Mesenchymal stem cell (in vitro differentiated cells and primary cell): ENCODE results near the gene KIRREL2.
"Not testable (repeated sequence)": the region's sequence is repeated elsewhere in the genome, so short reads cannot be mapped to it uniquely, and the experiment has no call there.

ENCODE experiments used
- DNase-seq: peaks from one replicate; pipeline ENCODE4 v3.0.0-alpha.2; 2013
- H2AFZ ChIP-seq: one replicate; pipeline ENCODE4 v1.6.1; 2013; ENCODE audit warnings: low read depth, mild to moderate bottlenecking, control low read depth, inconsistent platforms, low read length, moderate library complexity
- H2AK5ac ChIP-seq: 2 replicates; pipeline ENCODE4 v1.6.1; 2013; ENCODE audit warnings: low read length, moderate library complexity, mild to moderate bottlenecking, inconsistent platforms; ENCODE audit not compliant: severe bottlenecking
- H2BK120ac ChIP-seq: one replicate; pipeline ENCODE4 v1.6.1; 2013; ENCODE audit warnings: low read depth, mild to moderate bottlenecking, inconsistent platforms, low read length, moderate library complexity
- H2BK12ac ChIP-seq, 2 experiments: one replicate each; pipeline ENCODE4 v1.6.1; 2013; ENCODE audit warnings: inconsistent platforms in 2 of 2, low read length in 2 of 2, mild to moderate bottlenecking in 2 of 2, moderate library complexity in 2 of 2, control low read depth in 1 of 2
- H2BK15ac ChIP-seq: one replicate; pipeline ENCODE4 v1.6.1; 2013; ENCODE audit warnings: mild to moderate bottlenecking, low read depth, inconsistent platforms; ENCODE audit not compliant: poor library complexity, severe bottlenecking
- H2BK5ac ChIP-seq: 2 replicates; pipeline ENCODE4 v1.6.1; 2013; ENCODE audit warnings: low read depth, mild to moderate bottlenecking, low read length, control low read depth, inconsistent platforms; ENCODE audit not compliant: poor library complexity, severe bottlenecking
- H3K14ac ChIP-seq, 2 experiments: one replicate each; pipeline ENCODE4 v1.6.1; 2013; ENCODE audit warnings: inconsistent platforms in 2 of 2, low read length in 2 of 2, control low read depth in 1 of 2, mild to moderate bottlenecking in 1 of 2, moderate library complexity in 1 of 2
- H3K18ac ChIP-seq, 2 experiments: one replicate each; pipeline ENCODE4 v1.6.1; 2013; ENCODE audit warnings: inconsistent platforms in 2 of 2, low read length in 2 of 2, control low read depth in 1 of 2, low read depth in 1 of 2, mild to moderate bottlenecking in 1 of 2
- H3K23ac ChIP-seq, 2 experiments: one replicate each; pipeline ENCODE4 v1.6.1; 2013; ENCODE audit warnings: inconsistent platforms in 2 of 2, low read length in 2 of 2, mild to moderate bottlenecking in 2 of 2, moderate library complexity in 2 of 2, control low read depth in 1 of 2
- H3K27ac ChIP-seq: 2 replicates; pipeline ENCODE4 v1.5.1; 2013; ENCODE audit warnings: mild to moderate bottlenecking, moderate library complexity, low read length, control low read depth, inconsistent platforms; ENCODE audit not compliant: poor library complexity, severe bottlenecking
- H3K27me3 ChIP-seq, 2 experiments: 2 replicates each; pipeline versions ENCODE4 v1.6.1 to v1.7.0; 2013; ENCODE audit warnings: low read length in 2 of 2, mild to moderate bottlenecking in 2 of 2, moderate library complexity in 2 of 2, control low read depth in 1 of 2, inconsistent platforms in 1 of 2; ENCODE audit not compliant: control insufficient read depth in 1 of 2, insufficient read depth in 1 of 2
- H3K36me3 ChIP-seq, 2 experiments: 2 replicates each; pipeline versions ENCODE4 v1.6.1 to v1.7.0; 2013; ENCODE audit warnings: low read length in 2 of 2, control low read depth in 1 of 2, inconsistent platforms in 1 of 2, low read depth in 1 of 2, mild to moderate bottlenecking in 1 of 2; ENCODE audit not compliant: insufficient read depth in 2 of 2, control insufficient read depth in 1 of 2
- H3K4ac ChIP-seq, 2 experiments: one replicate each; pipeline ENCODE4 v1.6.1; 2013; ENCODE audit warnings: inconsistent platforms in 2 of 2, low read length in 2 of 2, mild to moderate bottlenecking in 2 of 2, moderate library complexity in 2 of 2, control low read depth in 1 of 2, low read depth in 1 of 2
- H3K4me1 ChIP-seq: 2 replicates; pipeline ENCODE4 v1.6.1; 2013; ENCODE audit warnings: low read depth, low read length, control low read depth; ENCODE audit not compliant: control insufficient read depth, insufficient read depth
- H3K4me2 ChIP-seq: 2 replicates; pipeline ENCODE4 v1.6.1; 2013; ENCODE audit warnings: low read length, mild to moderate bottlenecking, inconsistent platforms; ENCODE audit not compliant: poor library complexity, severe bottlenecking
- H3K4me3 ChIP-seq, 2 experiments: 2 replicates each; pipeline versions ENCODE4 v1.5.1 to v1.7.0; 2013; ENCODE audit warnings: low read length in 2 of 2, mild to moderate bottlenecking in 2 of 2, control low read depth in 1 of 2, low read depth in 1 of 2; ENCODE audit not compliant: insufficient read depth in 1 of 2
- H3K79me1 ChIP-seq: replicated peaks from 2 replicates; pipeline ENCODE4 v1.6.1; 2013; ENCODE audit warnings: mild to moderate bottlenecking, control low read depth, low read length, inconsistent platforms; ENCODE audit not compliant: poor library complexity, severe bottlenecking
- H3K9ac ChIP-seq: 2 replicates; pipeline ENCODE4 v1.7.0; 2013; ENCODE audit warnings: mild to moderate bottlenecking, low read length, moderate library complexity
- H3K9me3 ChIP-seq: 2 replicates; pipeline ENCODE4 v1.7.0; 2013; ENCODE audit warnings: mild to moderate bottlenecking, low read length; ENCODE audit not compliant: control insufficient read depth
- H4K8ac ChIP-seq: one replicate; pipeline ENCODE4 v1.6.1; 2013; ENCODE audit warnings: inconsistent platforms, mild to moderate bottlenecking, low read length, moderate library complexity
- H4K91ac ChIP-seq: one replicate; pipeline ENCODE4 v1.6.1; 2013; ENCODE audit warnings: mild to moderate bottlenecking, low read length, inconsistent platforms
- WGBS: methylation state at CpG from one replicate; pipeline ENCODE4 v1.1.7; 2013; ENCODE audit warnings: mixed read lengths; 5-methylcytosine and 5-hydroxymethylcytosine counted together

KIRREL2 gene

DNA sequence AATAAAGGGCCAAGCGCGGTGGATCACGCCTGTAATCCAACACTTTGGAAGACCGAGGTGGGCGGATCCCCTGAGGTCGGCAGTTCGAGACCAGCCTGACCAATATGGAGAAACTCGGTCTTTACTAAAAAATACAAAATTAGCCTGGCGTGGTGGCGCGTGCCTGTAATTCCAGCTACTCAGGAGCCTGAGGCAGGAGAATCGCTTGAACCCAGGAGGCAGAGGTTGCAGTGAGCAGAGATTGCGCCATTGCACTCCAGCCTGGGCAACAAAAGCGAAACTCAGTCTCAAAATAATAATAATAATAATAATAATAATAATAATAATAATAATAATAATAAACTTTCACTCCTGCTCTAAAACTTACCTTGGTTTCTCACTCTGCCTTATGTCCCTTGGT, 53.6 kb downstream of the KIRREL2 start:
- 94% methylated on average over 13 of the region's 14 CpGs for WGBS

GRCh38 chr19:35911173-35911572, 54.5 kb downstream of the KIRREL2 start:
- Histone ChIP-seq H2BK5ac (no peak overlapping the region), H3K79me1 (no peaks in the 10 kb centered on the region), H4K8ac (no peak overlapping the region), H3K9ac (no peak overlapping the region), H3K4me1 (peaks cover 3% of the 10 kb centered on the region), H2AFZ (no peak overlapping the region), H3K27ac (no peak overlapping the region), H3K14ac (no peak overlapping the region), H3K4me3 (no peak overlapping the region), H2BK15ac (no peak overlapping the region), H3K27me3 (no peaks in the 10 kb centered on the region), H3K23ac (no peak overlapping the region), H3K4ac (no peak overlapping the region), H3K4me2 (no peak overlapping the region), H2BK120ac (no peak overlapping the region), H3K36me3 (no peaks in the 10 kb centered on the region), H2AK5ac (no peak overlapping the region), H3K9me3 (no peaks in the 10 kb centered on the region), H4K91ac (no peak overlapping the region), H3K18ac (no peak overlapping the region), H2BK12ac (no peak overlapping the region)
- 55% methylated on average over 3 of the region's 3 CpGs for WGBS
- no peak for DNase-seq

More for the DNA sequence above, 53.6 kb downstream of the KIRREL2 start:
- H3K4me3 ChIP-seq, H3K9ac ChIP-seq, H3K23ac ChIP-seq, H3K4ac ChIP-seq, H3K36me3 ChIP-seq, H3K9me3 ChIP-seq, H4K8ac ChIP-seq, H2AK5ac ChIP-seq, H2BK5ac ChIP-seq, H2AFZ ChIP-seq, H3K27ac ChIP-seq, H3K4me1 ChIP-seq, H3K4me2 ChIP-seq, DNase-seq, H2BK120ac ChIP-seq, H2BK15ac ChIP-seq, H3K18ac ChIP-seq, H3K27me3 ChIP-seq, H3K79me1 ChIP-seq, H2BK12ac ChIP-seq, H4K91ac ChIP-seq, H3K14ac ChIP-seq: not testable (repeated sequence)

GRCh38 chr19:35911790-35912189, 55.1 kb downstream of the KIRREL2 start:
- 67% methylated on average over 3 of the region's 5 CpGs for WGBS
- H3K27ac ChIP-seq: no peak overlapping the region
- no peak overlapping the region for H2AK5ac ChIP-seq

GRCh38 chr19:35913589-35913988, 56.9 kb downstream of the KIRREL2 start:
- 55% methylated on average over 6 of the region's 7 CpGs for WGBS
- Histone ChIP-seq H3K4ac (no peak overlapping the region), H2BK15ac (no peak overlapping the region)

More at GRCh38 chr19:35911790-35912189, 55.1 kb downstream of the KIRREL2 start:
- Histone ChIP-seq H3K14ac (no peak overlapping the region), H3K79me1 (no peaks in the 10 kb centered on the region), H2BK15ac (no peak overlapping the region), H4K8ac (no peak overlapping the region), H3K18ac (no peak overlapping the region), H3K23ac (no peak overlapping the region), H2AFZ (no peak overlapping the region), H3K4me2 (no peak overlapping the region), H3K4ac (no peak overlapping the region), H3K4me1 (peaks cover 3% of the 10 kb centered on the region), H2BK120ac (no peak overlapping the region), H2BK5ac (no peak overlapping the region), H2BK12ac (no peak overlapping the region), H3K4me3 (no peak overlapping the region), H3K36me3 (no peaks in the 10 kb centered on the region), H3K27me3 (peaks cover 0 to 2% of the 10 kb centered on the region in 2 experiments), H3K9me3 (no peaks in the 10 kb centered on the region), H4K91ac (no peak overlapping the region), H3K9ac (no peak overlapping the region)
- no peak for DNase-seq

More at GRCh38 chr19:35913589-35913988, 56.9 kb downstream of the KIRREL2 start:
- no peak overlapping the region for H3K23ac ChIP-seq
- H3K27me3 ChIP-seq: peaks cover 0 to 3% of the 10 kb centered on the region in 2 experiments
- DNase-seq: peak; percentile 27
- no peak overlapping the region for H3K4me3 ChIP-seq
- H4K91ac ChIP-seq: no peak overlapping the region
- no peaks in the 10 kb centered on the region for H3K79me1 ChIP-seq
- H2AK5ac ChIP-seq: no peak overlapping the region
- H3K14ac ChIP-seq: no peak overlapping the region
- no peaks in the 10 kb centered on the region for H3K36me3 ChIP-seq
- no peak overlapping the region for H2BK12ac ChIP-seq
- no peak overlapping the region for H2AFZ ChIP-seq
- no peak overlapping the region for H2BK120ac ChIP-seq
- peaks cover 3% of the 10 kb centered on the region for H3K4me1 ChIP-seq
- no peak overlapping the region for H3K18ac ChIP-seq
- no peak overlapping the region for H3K27ac ChIP-seq
- no peak overlapping the region for H3K9ac ChIP-seq
- H4K8ac ChIP-seq: no peak overlapping the region
- H2BK5ac ChIP-seq: no peak overlapping the region
- no peak overlapping the region for H3K4me2 ChIP-seq
- no peaks in the 10 kb centered on the region for H3K9me3 ChIP-seq
